Measurements from ENCODE around the gene DOCK2.

The DOCK2 gene

DNA sequence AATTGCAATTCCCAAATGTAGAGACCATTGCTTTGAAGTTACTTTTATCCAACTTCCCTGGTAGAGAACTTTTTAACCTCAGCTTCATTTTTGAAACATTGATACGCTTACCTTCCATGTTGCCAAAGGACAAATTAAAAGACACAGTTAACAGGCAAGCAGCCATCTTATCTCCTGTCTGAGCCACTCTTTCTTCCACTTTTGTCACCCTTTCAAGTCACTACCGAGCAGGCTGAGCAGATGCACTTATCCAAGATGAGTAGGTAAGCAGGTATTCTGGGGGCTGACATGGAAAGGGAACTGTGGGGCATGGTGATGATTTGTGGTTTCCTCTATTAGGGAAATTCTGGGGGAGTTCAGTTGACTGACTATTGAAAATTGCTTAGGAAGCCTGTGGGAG, 66.7 kb downstream of the DOCK2 start:
- H2AFZ ChIP-seq (ENCODE audit: low read length) = no peak overlapping the region
- no peaks in the 10 kb centered on the region for H3K9me3 ChIP-seq (replicated peaks; ENCODE audit: insufficient read depth, low read length)
- H3F3A ChIP-seq (ENCODE audit: insufficient read depth, low read length) = no peaks in the 10 kb centered on the region
- H3K9me2 ChIP-seq (replicated peaks; ENCODE audit: insufficient read depth, low read length) = no peaks in the 10 kb centered on the region
- no peak overlapping the region for H3K9ac ChIP-seq (ENCODE audit: low read length)
- H4K20me1 ChIP-seq (ENCODE audit: insufficient read depth, low read length) = no peaks in the 10 kb centered on the region
- no peak overlapping the region for H3K4me2 ChIP-seq (ENCODE audit: low read depth, low read length)
- H3K79me2 ChIP-seq (ENCODE audit: low read length) = no peaks in the 10 kb centered on the region
- TF ChIP-seq, protein P1, sequence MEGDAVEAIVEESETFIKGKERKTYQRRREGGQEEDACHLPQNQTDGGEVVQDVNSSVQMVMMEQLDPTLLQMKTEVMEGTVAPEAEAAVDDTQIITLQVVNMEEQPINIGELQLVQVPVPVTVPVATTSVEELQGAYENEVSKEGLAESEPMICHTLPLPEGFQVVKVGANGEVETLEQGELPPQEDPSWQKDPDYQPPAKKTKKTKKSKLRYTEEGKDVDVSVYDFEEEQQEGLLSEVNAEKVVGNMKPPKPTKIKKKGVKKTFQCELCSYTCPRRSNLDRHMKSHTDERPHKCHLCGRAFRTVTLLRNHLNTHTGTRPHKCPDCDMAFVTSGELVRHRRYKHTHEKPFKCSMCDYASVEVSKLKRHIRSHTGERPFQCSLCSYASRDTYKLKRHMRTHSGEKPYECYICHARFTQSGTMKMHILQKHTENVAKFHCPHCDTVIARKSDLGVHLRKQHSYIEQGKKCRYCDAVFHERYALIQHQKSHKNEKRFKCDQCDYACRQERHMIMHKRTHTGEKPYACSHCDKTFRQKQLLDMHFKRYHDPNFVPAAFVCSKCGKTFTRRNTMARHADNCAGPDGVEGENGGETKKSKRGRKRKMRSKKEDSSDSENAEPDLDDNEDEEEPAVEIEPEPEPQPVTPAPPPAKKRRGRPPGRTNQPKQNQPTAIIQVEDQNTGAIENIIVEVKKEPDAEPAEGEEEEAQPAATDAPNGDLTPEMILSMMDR (IDR thresholded peaks at IDR 0.05; ENCODE audit: low read length) = no peak
- no peak for TF ChIP-seq EZH2 (optimal IDR thresholded peaks at IDR 0.05; ENCODE audit: low read depth, low read length)
- TF ChIP-seq EZH2phosphoT487 (IDR thresholded peaks at IDR 0.05; ENCODE audit: low read length) = no peak
- peaks cover 10% of the 10 kb centered on the region for H3K36me3 ChIP-seq (replicated peaks; ENCODE audit: insufficient read depth, low read length)
- no peak overlapping the region for H3K27ac ChIP-seq (ENCODE audit: low read length)
- no peaks in the 10 kb centered on the region for H3K27me3 ChIP-seq (replicated peaks; ENCODE audit: insufficient read depth, low read length)
- no peak for DNase-seq
- no peak overlapping the region for H3K4me3 ChIP-seq (ENCODE audit: low read length)
- no peaks in the 10 kb centered on the region for H3K4me1 ChIP-seq (ENCODE audit: low read length)

DNA sequence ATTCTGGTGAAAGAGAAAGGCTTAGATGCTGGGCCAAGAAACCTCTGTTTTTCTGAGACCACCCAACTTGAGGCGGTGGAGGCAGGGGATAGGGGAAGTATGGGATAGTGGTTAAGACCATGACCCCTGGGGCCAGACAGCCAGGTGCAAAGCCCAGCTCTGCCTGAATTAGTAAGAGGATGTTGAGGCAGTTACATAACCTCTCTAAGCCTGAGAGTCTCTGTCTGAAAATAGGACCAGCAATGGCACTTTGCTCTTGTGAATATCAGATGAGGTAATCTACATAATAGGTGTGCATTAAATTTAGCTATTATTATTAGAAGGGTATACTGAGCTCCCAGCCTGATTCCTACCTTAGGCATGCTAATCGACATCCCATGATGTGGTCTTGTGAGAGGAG, 68.2 kb downstream of the DOCK2 start:
- no peak for DNase-seq
- Histone ChIP-seq H3K27ac (ENCODE audit: low read length) (no peak overlapping the region), H2AFZ (ENCODE audit: low read length) (no peak overlapping the region), H3K4me3 (ENCODE audit: low read length) (no peak overlapping the region), H3K36me3 (replicated peaks; ENCODE audit: insufficient read depth, low read length) (peaks cover 4% of the 10 kb centered on the region; the same call in 1 of the 2 replicates), H3K79me2 (ENCODE audit: low read length) (no peaks in the 10 kb centered on the region), H3K27me3 (replicated peaks; ENCODE audit: insufficient read depth, low read length) (no peaks in the 10 kb centered on the region), H3K4me1 (ENCODE audit: low read length) (no peaks in the 10 kb centered on the region), H4K20me1 (ENCODE audit: insufficient read depth, low read length) (no peaks in the 10 kb centered on the region), H3K9me2 (replicated peaks; ENCODE audit: insufficient read depth, low read length) (no peaks in the 10 kb centered on the region), H3K9ac (ENCODE audit: low read length) (no peak overlapping the region), H3K9me3 (replicated peaks; ENCODE audit: insufficient read depth, low read length) (no peaks in the 10 kb centered on the region), H3F3A (ENCODE audit: insufficient read depth, low read length) (no peaks in the 10 kb centered on the region), H3K4me2 (ENCODE audit: low read depth, low read length) (no peak overlapping the region)
- TF ChIP-seq EZH2 (optimal IDR thresholded peaks at IDR 0.05; ENCODE audit: low read depth, low read length) (no peak), EZH2phosphoT487 (IDR thresholded peaks at IDR 0.05; ENCODE audit: low read length) (no peak)
- TF ChIP-seq, protein P1 (IDR thresholded peaks at IDR 0.05; ENCODE audit: low read length) = no peak

DNA sequence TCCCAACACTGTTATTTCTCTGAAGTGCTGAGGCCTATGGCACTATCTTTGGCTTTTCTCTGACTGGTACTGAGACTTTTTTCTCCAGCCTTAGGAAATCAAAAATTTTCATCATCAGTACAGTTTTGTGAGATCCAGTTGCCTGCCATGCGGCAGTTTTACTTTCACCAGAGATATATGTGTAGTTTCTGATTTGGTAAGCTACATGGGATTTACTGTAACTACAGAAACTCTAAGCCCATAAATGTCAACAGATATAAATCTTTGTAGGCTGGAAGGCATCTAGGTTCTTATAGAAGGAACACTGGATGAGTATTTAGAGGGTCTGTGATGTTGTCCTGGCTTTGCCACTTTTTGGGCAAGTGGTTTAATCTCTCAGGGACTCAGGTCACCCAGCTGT, 69.0 kb downstream of the DOCK2 start:
- Histone ChIP-seq H3K9me3 (replicated peaks; ENCODE audit: insufficient read depth, low read length) (no peaks in the 10 kb centered on the region), H3K9ac (ENCODE audit: low read length) (no peak overlapping the region), H3K4me3 (ENCODE audit: low read length) (no peak overlapping the region), H3K4me1 (ENCODE audit: low read length) (no peaks in the 10 kb centered on the region), H3K79me2 (ENCODE audit: low read length) (no peaks in the 10 kb centered on the region), H3K4me2 (ENCODE audit: low read depth, low read length) (no peak overlapping the region), H2AFZ (ENCODE audit: low read length) (no peak overlapping the region), H4K20me1 (ENCODE audit: insufficient read depth, low read length) (no peaks in the 10 kb centered on the region), H3K36me3 (replicated peaks; ENCODE audit: insufficient read depth, low read length) (peaks cover 4% of the 10 kb centered on the region; the same call in 1 of the 2 replicates), H3F3A (ENCODE audit: insufficient read depth, low read length) (no peaks in the 10 kb centered on the region), H3K27ac (ENCODE audit: low read length) (no peak overlapping the region), H3K9me2 (replicated peaks; ENCODE audit: insufficient read depth, low read length) (no peaks in the 10 kb centered on the region), H3K27me3 (replicated peaks; ENCODE audit: insufficient read depth, low read length) (no peaks in the 10 kb centered on the region)
- DNase-seq = no peak
- TF ChIP-seq EZH2 (optimal IDR thresholded peaks at IDR 0.05; ENCODE audit: low read depth, low read length) (no peak), EZH2phosphoT487 (IDR thresholded peaks at IDR 0.05; ENCODE audit: low read length) (no peak)
- TF ChIP-seq, protein P1 (IDR thresholded peaks at IDR 0.05; ENCODE audit: low read length) = no peak

Data from MM.1S (cell line).